Heart right ventricle (tissue), 16 donors: ENCODE measurements around the gene CPB2. TPM values are rescaled to one million over a fixed set of nuclear protein-coding genes. Genes with fewer than 3 reads are reported as not detected.

ENCODE experiments used
- ATAC-seq, 8 donors: fragments of 200-7000 bp; cut with Tn5 transposase; one replicate each; pipeline ENCODE4 v1.9.1; 2020; ENCODE audit warnings: mild to moderate bottlenecking in 8 of 8, moderate library complexity in 8 of 8, moderate number of reproducible peaks in 1 of 8
- DNase-seq, 2 donors: peaks; one replicate each; pipeline ENCODE4 v3.0.0-alpha.2; 2020
- H3K27ac ChIP-seq, 10 donors: fragments of 200-600 bp; sonication (generic) in 2 of 10; one replicate each; pipeline versions ENCODE4 v1.5.0 to v1.8.0; 2020 to 2022; ENCODE audit warnings: mild to moderate bottlenecking in 3 of 10
- H3K27me3 ChIP-seq, 7 donors: fragments of 200-600 bp; one replicate each; pipeline ENCODE4 v1.8.0; 2021 to 2022; ENCODE audit warnings: mild to moderate bottlenecking in 2 of 7
- H3K36me3 ChIP-seq, 9 donors: fragments of 200-600 bp; sonication (generic) in 1 of 9; one replicate each; pipeline versions ENCODE4 v1.5.0 to v1.8.0; 2020 to 2022; ENCODE audit warnings: mild to moderate bottlenecking in 2 of 9
- H3K4me1 ChIP-seq, 9 donors: fragments of 200-600 bp; sonication (generic) in 1 of 9; one replicate each; pipeline versions ENCODE4 v1.5.0 to v1.8.0; 2020 to 2022; ENCODE audit warnings: mild to moderate bottlenecking in 4 of 9
- H3K4me3 ChIP-seq, 10 donors: fragments of 200-600 bp; sonication (generic) in 2 of 10; one replicate each; pipeline versions ENCODE4 v1.5.0 to v1.8.0; 2020 to 2022; ENCODE audit warnings: mild to moderate bottlenecking in 7 of 10, moderate library complexity in 2 of 10
- H3K9me3 ChIP-seq, 11 donors: fragments of 200-600 bp in 10 of 11; sonication (generic) in 2 of 11; one replicate each; pipeline versions ENCODE4 v1.5.0 to v1.8.0; 2013 to 2022; ENCODE audit warnings: mild to moderate bottlenecking in 2 of 11, control low read depth in 1 of 11, moderate library complexity in 1 of 11
- WGBS, 2 donors: extraction: QIAGEN DNeasy Blood & Tissue Kit; methylation state at CpG; one replicate each; pipeline ENCODE4 v1.1.7; 2013; ENCODE audit warnings: inconsistent platforms in 1 of 2; 5-methylcytosine and 5-hydroxymethylcytosine counted together
- intact Hi-C, 10 donors: fragments of 100-400 bp; cut with DNase I; formaldehyde crosslinking; loops; one replicate each; pipeline versions ENCODE4 v1.11.1 to v1.14.2; 2022
- polyA plus RNA-seq, 2 donors: library from polyadenylated mRNA; stranded (reverse); fragments of 200-250 nt; gene quantifications; one replicate each; pipeline ENCODE4 v1.2.3, GENCODE V29; 2013
- total RNA-seq, 10 donors: library from RNA; stranded (reverse); fragmentation: NEBNext Ultra II Directional in 3 of 10; extraction: Animal tissue kit (Norgen Biotek cat#: 25700) in 3 of 10; gene quantifications; one replicate each; pipeline versions ENCODE4 v1.2.1 to v1.2.4, GENCODE V29; 2021 to 2023
- TF ChIP-seq, protein P1 (sequence below), 9 donors: fragments of 200-600 bp; sonication (generic) in 2 of 9; IDR thresholded peaks; one replicate each; pipeline versions ENCODE4 v1.5.0 to v1.8.0; 2021 to 2022; ENCODE audit warnings: antibody characterized with exemption in 9 of 9, mild to moderate bottlenecking in 5 of 9, moderate library complexity in 1 of 9
- donor health status: Arrhythmogenic right ventricular cardiomyopathy.
- donor health status: ischemic (EF 13 %, LVEDD 7.1; RV severe dilation, severe dysfunction).
- donor health status: healthy with polysubstance abuse.
- donor health status: DM: no; HTN: yes; CAD: no.
- donor health status: DM: no; HTN: no; CAD: no.
- donor health status: ischemic (EF 25% LVEDD 6.9; RV normal size, moderate dysfunction).
- donor health status: ischemic (EF 25% LVEDD 5.7; RV mildly dilated, moderate dysfunction).
- donor health status: healthy.
- donor health status: DM: yes; HTN: yes; CAD: no.
- donor health status: Ischemic cardiomyopathy.
- donor health status: ischemic (EF 35%, LVEDD 5.7; RV mildly dilated, moderate dysfunction).
- donor health status: nonischemic (EF 11% LVEDD 7.7; RV severe dilation, severe dysfunction).
- donor health status: DM: yes; HTN: yes; CAD: no.
- donor health status: PGD.
- donor health status: ischemic (EF 29% LVEDD 5.4; RV normal size, mild dysfunction).
- donor health status: nonischemic (EF 23%, LVEDD 6.1; RV moderate dilation, normal function).

CPB2 gene
- total and polyA plus RNA-seq, 12 donors, result not detected

DNA sequence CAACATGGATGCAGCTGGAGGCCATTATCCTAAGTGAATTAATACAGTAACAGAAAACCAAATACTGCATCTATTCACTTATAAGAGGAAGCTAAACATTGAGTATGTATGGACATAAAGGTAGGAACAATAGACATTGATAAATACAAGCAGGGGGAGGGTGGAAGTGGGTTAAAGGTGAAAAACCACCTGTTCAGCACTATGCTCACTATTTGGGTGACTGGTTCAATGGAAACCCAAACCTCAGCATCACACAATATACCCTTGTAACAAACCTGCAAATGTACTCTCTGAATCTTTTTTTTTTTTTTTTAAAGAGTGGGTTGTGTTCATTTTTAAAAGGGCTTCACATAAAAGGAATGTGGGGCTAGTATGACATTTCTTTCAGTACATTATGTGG, 26.9 kb upstream of the CPB2 start:
- Histone ChIP-seq H3K27ac (no peak overlapping the region), H3K9me3 (no peaks in the 10 kb centered on the region), H3K4me3 (no peak overlapping the region), H3K36me3 (peaks cover 0 to 100% (median 0%) of the 10 kb centered on the region in 9 donors), H3K4me1 (no peaks in the 10 kb centered on the region), H3K27me3 (peaks cover 0 to 47% (median 19%) of the 10 kb centered on the region in 7 donors)
- DNase-seq (no peak), ATAC-seq (no peak)
- TF ChIP-seq, protein P1, sequence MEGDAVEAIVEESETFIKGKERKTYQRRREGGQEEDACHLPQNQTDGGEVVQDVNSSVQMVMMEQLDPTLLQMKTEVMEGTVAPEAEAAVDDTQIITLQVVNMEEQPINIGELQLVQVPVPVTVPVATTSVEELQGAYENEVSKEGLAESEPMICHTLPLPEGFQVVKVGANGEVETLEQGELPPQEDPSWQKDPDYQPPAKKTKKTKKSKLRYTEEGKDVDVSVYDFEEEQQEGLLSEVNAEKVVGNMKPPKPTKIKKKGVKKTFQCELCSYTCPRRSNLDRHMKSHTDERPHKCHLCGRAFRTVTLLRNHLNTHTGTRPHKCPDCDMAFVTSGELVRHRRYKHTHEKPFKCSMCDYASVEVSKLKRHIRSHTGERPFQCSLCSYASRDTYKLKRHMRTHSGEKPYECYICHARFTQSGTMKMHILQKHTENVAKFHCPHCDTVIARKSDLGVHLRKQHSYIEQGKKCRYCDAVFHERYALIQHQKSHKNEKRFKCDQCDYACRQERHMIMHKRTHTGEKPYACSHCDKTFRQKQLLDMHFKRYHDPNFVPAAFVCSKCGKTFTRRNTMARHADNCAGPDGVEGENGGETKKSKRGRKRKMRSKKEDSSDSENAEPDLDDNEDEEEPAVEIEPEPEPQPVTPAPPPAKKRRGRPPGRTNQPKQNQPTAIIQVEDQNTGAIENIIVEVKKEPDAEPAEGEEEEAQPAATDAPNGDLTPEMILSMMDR (IDR thresholded peaks at IDR 0.05), result no peak
- intact Hi-C loops, result no loop called here

DNA sequence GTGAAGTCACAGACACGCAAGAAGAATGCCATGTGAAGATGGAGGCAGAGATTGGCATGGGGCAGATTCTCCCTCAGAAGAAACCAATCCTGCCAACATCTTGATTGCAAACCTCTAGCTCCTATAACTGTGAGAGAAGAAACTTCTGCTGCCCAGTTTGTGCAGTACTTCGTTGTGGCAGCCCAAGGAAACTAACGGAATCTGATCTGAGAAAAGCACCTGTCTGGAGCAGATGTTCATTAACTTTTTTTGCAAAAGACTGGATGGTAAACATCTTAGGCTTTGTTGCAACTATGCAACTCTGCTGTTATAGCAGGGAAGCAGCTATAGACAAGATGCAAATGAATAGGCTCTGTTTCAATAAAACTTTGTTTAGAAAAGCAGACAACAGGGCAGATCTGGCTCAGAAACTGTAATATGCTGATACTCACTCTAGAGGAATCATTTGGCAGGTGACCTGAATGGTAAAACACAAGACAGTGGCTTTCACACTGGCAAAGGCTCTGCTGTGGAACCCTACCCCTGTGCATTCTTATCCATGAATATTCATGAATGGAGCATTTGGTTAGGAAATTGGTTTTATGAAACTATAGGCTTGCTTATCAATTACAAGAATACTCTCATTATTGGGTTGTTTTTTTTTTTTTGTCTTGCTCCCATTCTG, 25.3 kb upstream of the CPB2 start:
- Histone ChIP-seq H3K27me3 (peaks cover 0 to 47% (median 19%) of the 10 kb centered on the region in 7 donors), H3K9me3 (no peaks in the 10 kb centered on the region), H3K4me1 (peaks cover 0 to 13% (median 0%) of the 10 kb centered on the region in 9 donors), H3K36me3 (peaks cover 0 to 92% (median 0%) of the 10 kb centered on the region in 9 donors), H3K27ac (no peak overlapping the region), H3K4me3 (no peak overlapping the region)
- no peak for DNase-seq
- intact Hi-C loops, result loop anchor here in 6 of 10 donors (5.0 to 10.0 kb wide), 4 partner anchors 315 to 505 kb away; no protein-coding TSS in a partner anchor
- TF ChIP-seq, protein P1 (IDR thresholded peaks at IDR 0.05), result no peak
- no peak for ATAC-seq
- 81 to 93% methylated on average over 3 of the region's 3 CpGs for whole genome bisulfite sequencing, 2 donors

DNA sequence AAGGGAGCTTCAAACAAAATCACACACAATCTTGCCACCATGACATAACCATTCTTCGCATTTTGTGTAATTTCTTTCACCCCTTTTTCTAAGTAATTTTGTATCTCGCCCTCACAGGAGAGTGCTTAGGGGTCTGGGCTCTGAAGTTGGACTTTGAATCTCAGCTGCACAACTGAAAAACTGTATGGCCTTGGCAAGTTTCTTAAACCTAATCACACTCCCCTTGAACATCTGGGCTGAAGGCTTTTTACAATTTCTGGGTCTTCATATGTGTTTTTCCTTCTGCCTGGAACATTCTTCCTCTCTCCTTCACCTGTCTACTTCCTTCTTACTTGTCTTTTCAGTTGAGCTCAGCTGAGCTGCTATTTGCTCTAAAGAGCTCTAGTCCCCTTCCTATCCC, 24.3 kb upstream of the CPB2 start:
- ATAC-seq (no peak), DNase-seq (no peak)
- Histone ChIP-seq H3K27ac (no peak overlapping the region), H3K4me1 (peaks cover 0 to 18% (median 0%) of the 10 kb centered on the region in 9 donors), H3K4me3 (no peak overlapping the region), H3K9me3 (no peaks in the 10 kb centered on the region), H3K36me3 (peaks cover 0 to 83% (median 0%) of the 10 kb centered on the region in 9 donors), H3K27me3 (peaks cover 0 to 47% (median 19%) of the 10 kb centered on the region in 7 donors)
- intact Hi-C loops, result loop anchor here in 6 of 10 donors (5.0 to 10.0 kb wide), 4 partner anchors 314 to 504 kb away; no protein-coding TSS in a partner anchor
- TF ChIP-seq, protein P1 (IDR thresholded peaks at IDR 0.05), result no peak
- WGBS, 2 donors, result 88 to 91% methylated on average over 2 of the region's 2 CpGs

DNA sequence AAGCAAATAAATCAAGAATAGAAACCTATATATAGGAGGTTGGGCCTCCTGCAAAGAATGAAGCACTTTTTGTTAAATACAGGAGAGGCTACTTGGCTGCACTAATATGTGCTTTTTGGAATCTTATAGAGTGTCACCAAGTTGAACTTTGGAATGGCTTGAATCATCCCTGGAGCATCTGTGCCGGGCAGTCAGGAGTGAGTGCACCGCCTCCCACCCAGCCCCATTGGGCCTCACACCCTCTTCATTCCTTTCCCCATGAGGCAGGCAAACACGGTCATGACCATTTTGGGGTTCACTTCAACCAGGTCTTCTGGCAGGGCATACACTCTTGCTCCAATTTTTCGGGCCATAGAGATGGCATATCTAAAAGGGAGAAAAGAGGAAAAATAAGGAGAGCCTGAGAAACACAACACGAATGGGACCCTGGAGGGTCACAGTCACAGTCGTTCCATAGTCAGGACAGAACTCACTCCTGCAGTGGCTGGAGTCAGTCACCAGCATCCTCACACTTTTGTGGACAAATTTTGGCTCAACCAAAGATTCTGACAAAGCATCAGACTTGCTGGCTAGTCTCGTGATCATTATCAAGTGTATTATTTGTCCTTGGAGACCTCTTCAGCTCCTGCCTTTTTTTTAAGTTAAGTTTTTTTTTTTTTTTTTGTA, 22.7 kb upstream of the CPB2 start:
- intact Hi-C loops, result loop anchor here in 6 of 10 donors (5.0 to 10.0 kb wide), 4 partner anchors 313 to 503 kb away; no protein-coding TSS in a partner anchor
- H3K36me3 ChIP-seq, result peaks cover 0 to 66% (median 0%) of the 10 kb centered on the region in 9 donors
- H3K27me3 ChIP-seq, result peaks cover 0 to 36% (median 16%) of the 10 kb centered on the region in 7 donors
- DNase-seq (no peak), ATAC-seq (no peak)
- H3K27ac ChIP-seq, result no peak overlapping the region
- TF ChIP-seq, protein P1 (IDR thresholded peaks at IDR 0.05), result no peak
- no peak overlapping the region for H3K4me3 ChIP-seq
- 77 to 85% methylated on average over 7 of the region's 7 CpGs for WGBS, 2 donors
- H3K9me3 ChIP-seq, result no peaks in the 10 kb centered on the region
- peaks cover 0 to 18% (median 0%) of the 10 kb centered on the region in 9 donors for H3K4me1 ChIP-seq
